Nephron (organoid): ENCODE results near the gene ADCY7.

Experiments
- H3K27ac Mint-ChIP-seq, 3 experiments: 2 replicates each; pipeline ENCODE4 v1.8.0; 2020; ENCODE audit warnings: mixed read lengths in 3 of 3, mild to moderate bottlenecking in 2 of 3, moderate library complexity in 1 of 3
- H3K27me3 Mint-ChIP-seq: 2 replicates; pipeline ENCODE4 v1.8.0; 2021; ENCODE audit warnings: low read depth, mild to moderate bottlenecking, moderate library complexity, mixed read lengths
- H3K36me3 Mint-ChIP-seq: 2 replicates; pipeline ENCODE4 v1.8.0; 2020; ENCODE audit warnings: low read depth, mixed read lengths
- H3K4me1 Mint-ChIP-seq: 2 replicates; pipeline ENCODE4 v1.8.0; 2020; ENCODE audit warnings: mixed read lengths
- H3K4me3 Mint-ChIP-seq, 3 experiments: 2 replicates each; pipeline ENCODE4 v1.8.0; 2020; ENCODE audit warnings: mild to moderate bottlenecking in 3 of 3, mixed read lengths in 3 of 3, moderate library complexity in 2 of 3
- H3K9me3 Mint-ChIP-seq: 2 replicates; pipeline ENCODE4 v1.8.0; 2020; ENCODE audit warnings: mixed read lengths
- CTCF ChIP-seq, 3 experiments: fragments of 200-600 bp; sonication (generic); IDR thresholded peaks; one replicate each; pipeline ENCODE4 v1.5.0; 2021; ENCODE audit warnings: antibody characterized with exemption in 3 of 3; ENCODE audit not compliant: unreplicated experiment in 3 of 3

ADCY7 gene

GRCh38 chr16:50311134-50311528 lies 44.8 kb downstream of the ADCY7 start:
- Mint-ChIP-seq H3K4me1 (no peaks in the 10 kb centered on the region), H3K27me3 (no peaks in the 10 kb centered on the region), H3K36me3 (peaks cover 23% of the 10 kb centered on the region), H3K4me3 (no peak overlapping the region), H3K27ac (no peak overlapping the region), H3K9me3 (no peaks in the 10 kb centered on the region)
- TF ChIP-seq CTCF (IDR thresholded peaks at IDR 0.05; ENCODE audit: unreplicated experiment in 3 of 3) = no peak

GRCh38 chr16:50311891-50312501 lies 45.6 kb downstream of the ADCY7 start:
- Mint-ChIP-seq H3K9me3 (no peaks in the 10 kb centered on the region), H3K27ac (no peak overlapping the region), H3K4me3 (no peak overlapping the region), H3K36me3 (peaks cover 31% of the 10 kb centered on the region), H3K27me3 (no peaks in the 10 kb centered on the region), H3K4me1 (no peaks in the 10 kb centered on the region)
- TF ChIP-seq CTCF (IDR thresholded peaks at IDR 0.05; ENCODE audit: unreplicated experiment in 3 of 3) = no peak

GRCh38 chr16:50313596-50314478 lies 47.5 kb downstream of the ADCY7 start:
- Mint-ChIP-seq H3K9me3 (no peaks in the 10 kb centered on the region), H3K27me3 (no peaks in the 10 kb centered on the region), H3K4me3 (no peak overlapping the region), H3K36me3 (peaks cover 44% of the 10 kb centered on the region), H3K4me1 (no peaks in the 10 kb centered on the region), H3K27ac (peak overlapping the region in 1 of 3 experiments; percentile 11)
- no peak for TF ChIP-seq CTCF (IDR thresholded peaks at IDR 0.05; ENCODE audit: unreplicated experiment in 3 of 3)

- no peaks in the 10 kb centered on the region for H3K4me1 Mint-ChIP-seq
- peak overlapping the region in 1 of 3 experiments; percentile 11 for H3K27ac Mint-ChIP-seq
- H3K27me3 Mint-ChIP-seq = no peaks in the 10 kb centered on the region
- H3K36me3 Mint-ChIP-seq = peaks cover 50% of the 10 kb centered on the region
- no peak overlapping the region for H3K4me3 Mint-ChIP-seq
- no peak for TF ChIP-seq CTCF (IDR thresholded peaks at IDR 0.05; ENCODE audit: unreplicated experiment in 3 of 3)
- no peaks in the 10 kb centered on the region for H3K9me3 Mint-ChIP-seq
Measured at GRCh38 chr16:50314665-50315064, 48.3 kb downstream of the ADCY7 start.

- TF ChIP-seq CTCF (IDR thresholded peaks at IDR 0.05; ENCODE audit: unreplicated experiment in 3 of 3) = no peak
- H3K9me3 Mint-ChIP-seq = no peaks in the 10 kb centered on the region
- peak overlapping the region in 1 of 3 experiments; percentile 85 for H3K27ac Mint-ChIP-seq
- H3K36me3 Mint-ChIP-seq = peaks cover 57% of the 10 kb centered on the region
- H3K27me3 Mint-ChIP-seq = no peaks in the 10 kb centered on the region
- no peak overlapping the region for H3K4me3 Mint-ChIP-seq
- H3K4me1 Mint-ChIP-seq = no peaks in the 10 kb centered on the region
Measured at GRCh38 chr16:50315346-50315997, 49.1 kb downstream of the ADCY7 start.
